GM04503 (cell line): ENCODE data around the gene ADRA1B.

Experiments
- DNase-seq: peaks from one replicate; pipeline ENCODE4 v3.0.0-alpha.2; 2012; ENCODE audit warnings: low read depth

The ADRA1B gene

GRCh38 chr5:159915904-159916840 lies at the start of gene ADRA1B:
Gene ADRA1B, plus strand, starts transcription at chr5:159916482. Its CDS starts 424 bp downstream, at chr5:159916906.
- DNase-seq: no peak

GRCh38 chr5:159873680-159874079 lies 42.6 kb upstream of the ADRA1B start:
- DNase-seq: no peak

DNA sequence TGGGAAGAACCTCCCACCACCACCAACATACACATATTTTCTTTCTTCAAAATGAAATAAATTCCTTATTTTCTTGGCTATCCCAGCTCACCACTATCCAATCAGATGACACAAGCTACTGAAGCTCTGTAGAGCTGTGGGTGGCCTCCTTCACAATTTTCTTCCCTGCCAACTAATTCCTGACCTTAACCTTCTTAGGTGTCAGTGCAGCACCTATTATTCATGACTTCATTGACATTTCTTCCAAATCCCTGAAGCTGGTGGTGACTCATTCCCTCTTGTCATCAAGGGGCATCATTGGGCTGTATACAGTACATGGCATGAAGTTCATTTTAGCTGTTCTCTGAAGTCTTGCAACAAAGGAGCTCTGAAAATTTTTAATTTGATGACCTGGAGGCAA lies 42.0 kb upstream of the ADRA1B start:
- DNase-seq: no peak

GRCh38 chr5:159877016-159877415 lies 39.3 kb upstream of the ADRA1B start:
- no peak for DNase-seq

GRCh38 chr5:159877894-159878448 lies 38.3 kb upstream of the ADRA1B start:
- no peak for DNase-seq

DNA sequence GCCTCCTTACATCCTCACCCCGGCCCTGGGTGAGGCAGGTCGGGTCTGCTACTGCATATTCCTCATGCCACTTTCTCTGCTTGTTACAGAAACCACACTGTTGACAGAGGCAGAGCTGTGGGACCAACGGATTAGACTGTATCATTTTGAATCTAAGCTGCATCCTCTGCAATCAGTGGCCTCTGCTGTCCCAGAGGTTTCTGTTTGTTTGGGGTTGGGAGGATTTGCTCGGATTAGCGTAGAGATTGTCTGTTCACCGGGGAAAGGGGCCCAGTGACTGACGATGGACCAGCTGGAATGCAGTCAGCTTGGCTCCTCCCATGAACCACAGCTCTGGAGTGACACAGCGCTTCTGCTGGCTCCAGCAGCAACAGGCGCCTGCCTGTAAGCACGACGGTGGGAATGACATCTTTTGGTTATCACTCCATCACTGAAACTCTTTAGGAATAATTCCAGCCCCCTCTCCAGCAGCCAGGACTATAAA lies 37.3 kb upstream of the ADRA1B start:
- DNase-seq: peak; percentile 73

- DNase-seq: no peak
Observed at GRCh38 chr5:159880676-159881075, 35.6 kb upstream of the ADRA1B start.

DNA sequence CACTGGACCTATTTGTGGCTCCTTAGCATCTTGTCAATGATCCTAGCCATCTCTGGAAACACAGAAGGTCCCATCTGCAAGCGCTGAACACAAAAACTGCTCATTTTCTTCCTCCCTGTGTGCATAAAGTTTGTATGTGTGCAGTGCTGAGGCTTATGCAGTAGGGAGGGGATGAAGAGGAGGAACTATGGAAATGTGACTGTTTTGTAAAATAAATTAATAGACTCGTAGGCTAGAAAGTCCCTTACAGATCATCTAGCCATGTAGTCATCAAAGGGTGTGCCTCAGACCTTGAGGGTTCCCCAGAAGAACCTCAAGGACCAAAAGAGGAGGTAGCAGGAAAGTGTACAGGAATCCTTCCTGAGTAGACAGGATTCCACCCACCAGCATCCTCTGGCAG lies 34.3 kb upstream of the ADRA1B start:
- no peak for DNase-seq

GRCh38 chr5:159883522-159883950 lies 32.7 kb upstream of the ADRA1B start:
- peak; percentile 87 for DNase-seq

- DNase-seq: no peak
Observed at GRCh38 chr5:159884917-159885620, 31.2 kb upstream of the ADRA1B start.

DNA sequence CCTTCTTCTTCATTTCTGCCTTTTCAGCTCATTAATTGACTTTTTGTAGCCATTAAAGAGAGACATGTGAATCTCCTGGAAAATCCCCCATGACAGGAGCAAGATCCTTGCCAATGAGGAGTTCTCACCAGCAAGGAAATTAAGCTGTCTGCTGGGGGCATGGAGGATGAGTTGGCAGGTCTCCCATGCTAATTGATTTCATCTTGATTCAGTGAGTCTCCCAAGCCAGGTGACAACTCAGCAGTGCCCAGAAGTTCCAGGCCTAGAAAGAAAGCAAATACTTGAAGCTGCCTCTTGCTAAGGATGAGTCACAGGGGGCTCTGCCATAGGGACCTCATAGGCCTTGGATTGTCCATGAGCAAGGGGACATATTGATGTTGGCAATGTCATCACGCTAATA lies 30.0 kb upstream of the ADRA1B start:
- no peak for DNase-seq

DNA sequence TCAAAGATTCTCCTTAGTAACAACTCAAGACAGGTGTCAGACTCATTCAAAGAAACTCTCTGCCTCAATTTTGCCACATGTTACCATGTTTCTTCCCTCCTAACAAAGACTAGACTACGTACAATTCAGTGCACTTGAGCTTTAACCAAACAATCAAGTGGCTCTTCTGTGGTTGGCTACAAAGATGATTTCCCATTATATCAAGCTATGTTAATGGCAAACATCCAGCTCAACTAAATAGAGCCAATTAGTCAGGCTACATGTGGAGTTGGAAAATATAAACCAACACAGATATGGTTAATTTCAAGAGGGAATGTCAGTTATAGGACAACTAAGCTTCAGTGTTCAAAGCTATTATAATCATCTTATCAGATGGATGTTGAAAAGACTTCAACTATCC lies 29.2 kb upstream of the ADRA1B start:
- DNase-seq: no peak

DNA sequence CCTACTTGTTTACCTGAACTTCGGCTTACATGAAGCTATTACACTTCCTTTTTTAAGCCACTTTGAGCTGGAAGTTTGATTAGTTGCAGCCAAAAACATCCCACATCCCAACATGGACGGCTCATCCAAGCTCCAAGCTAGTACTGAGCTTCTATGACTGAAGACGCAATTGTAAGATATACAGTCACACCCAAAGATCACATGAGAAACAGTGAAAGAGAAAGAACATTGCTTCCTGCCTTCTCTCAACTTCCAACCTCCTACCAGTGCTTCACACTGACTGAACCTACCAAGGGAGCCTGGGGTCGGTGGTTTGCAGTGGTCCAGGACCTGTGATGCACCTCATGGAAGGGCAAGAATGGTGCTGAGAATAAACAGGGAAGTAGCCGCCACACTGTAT lies 27.4 kb upstream of the ADRA1B start:
- DNase-seq: no peak

- no peak for DNase-seq
Observed at GRCh38 chr5:159890141-159890540, 26.1 kb upstream of the ADRA1B start.

DNA sequence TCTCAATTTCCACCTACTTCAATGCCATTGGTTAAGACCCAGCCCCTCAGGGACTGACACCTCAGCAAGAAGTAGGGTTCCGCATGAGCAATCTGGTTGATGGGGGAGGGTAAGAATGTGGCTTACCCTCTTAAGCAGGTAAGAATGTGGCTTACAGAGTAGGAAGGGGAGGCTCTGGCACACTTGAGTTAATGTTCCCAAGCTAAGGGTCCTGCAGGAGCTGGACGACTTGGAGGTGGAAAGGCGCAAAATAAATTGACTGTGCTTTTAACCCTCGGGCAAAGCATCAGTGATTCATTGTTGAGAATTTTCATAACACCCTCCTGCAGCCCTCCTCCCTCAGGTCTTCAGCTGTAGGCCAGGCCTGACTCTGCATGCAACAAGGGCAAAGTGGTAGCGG lies 24.9 kb upstream of the ADRA1B start:
- DNase-seq: no peak

- no peak for DNase-seq
Observed at GRCh38 chr5:159893040-159893695, 23.1 kb upstream of the ADRA1B start.

GRCh38 chr5:159894149-159894720 lies 22.0 kb upstream of the ADRA1B start:
- DNase-seq: no peak

GRCh38 chr5:159897786-159898393 lies 18.4 kb upstream of the ADRA1B start:
- DNase-seq: no peak

DNA sequence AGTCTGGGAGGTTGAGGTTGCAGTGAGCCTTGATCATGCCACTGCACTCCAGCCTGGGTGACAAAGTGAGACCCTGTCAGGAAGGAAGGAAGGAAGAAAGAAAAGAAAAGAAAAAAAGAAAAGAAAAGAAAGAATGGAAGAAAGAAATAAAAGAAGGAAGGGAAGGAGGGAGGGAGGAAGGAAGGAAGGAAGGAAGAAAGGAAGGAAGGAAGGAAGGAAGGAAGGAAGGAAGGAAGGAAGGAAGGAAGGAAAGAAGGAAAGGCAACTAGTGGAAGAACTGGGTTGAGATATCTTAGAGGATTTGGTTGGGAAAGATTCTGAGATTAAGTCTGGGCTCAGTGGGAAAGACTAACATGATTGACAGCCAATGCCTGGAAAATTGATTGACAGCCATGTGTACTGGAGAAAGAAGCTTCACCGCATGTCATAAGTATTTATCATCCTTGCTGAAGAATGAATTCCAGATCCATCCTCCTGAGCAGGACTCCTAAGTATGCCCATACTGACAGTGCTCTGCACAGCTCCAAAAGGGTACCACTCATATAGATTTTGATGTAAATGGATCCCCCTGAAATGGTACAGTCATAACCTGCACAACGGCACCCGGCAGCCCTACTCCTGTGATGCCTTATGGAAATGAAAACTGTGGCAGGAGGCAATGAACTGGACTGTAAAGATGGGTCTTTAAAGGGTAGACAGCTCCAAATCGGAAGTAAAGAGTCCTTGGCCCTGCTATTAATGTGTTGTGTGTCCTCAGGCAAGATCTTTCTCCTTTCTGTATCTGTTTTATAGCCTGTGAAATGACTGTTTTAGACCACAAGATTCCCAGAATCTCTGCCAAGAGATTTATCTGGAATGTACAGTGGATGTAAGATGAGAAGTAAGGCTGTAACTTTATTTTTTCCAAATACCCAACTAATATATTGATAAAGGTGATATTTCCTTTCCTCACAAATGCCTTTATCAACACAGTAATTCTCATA lies 16.9 kb upstream of the ADRA1B start:
- no peak for DNase-seq

- no peak for DNase-seq
Observed at GRCh38 chr5:159901308-159901707, 15.0 kb upstream of the ADRA1B start.
